ENCODE measurements around the gene STARD7. TPM values are rescaled to one million over a fixed set of nuclear protein-coding genes. Genes with fewer than 3 reads are reported as not detected.

STARD7 gene
- total RNA-seq, 6 experiments from 2014 or later = 52.8 to 83.9 (median 65.4) TPM

GRCh38 chr2:96169868-96170507 lies 38.6 kb downstream of the STARD7 start:
- TF ChIP-seq, protein P1, sequence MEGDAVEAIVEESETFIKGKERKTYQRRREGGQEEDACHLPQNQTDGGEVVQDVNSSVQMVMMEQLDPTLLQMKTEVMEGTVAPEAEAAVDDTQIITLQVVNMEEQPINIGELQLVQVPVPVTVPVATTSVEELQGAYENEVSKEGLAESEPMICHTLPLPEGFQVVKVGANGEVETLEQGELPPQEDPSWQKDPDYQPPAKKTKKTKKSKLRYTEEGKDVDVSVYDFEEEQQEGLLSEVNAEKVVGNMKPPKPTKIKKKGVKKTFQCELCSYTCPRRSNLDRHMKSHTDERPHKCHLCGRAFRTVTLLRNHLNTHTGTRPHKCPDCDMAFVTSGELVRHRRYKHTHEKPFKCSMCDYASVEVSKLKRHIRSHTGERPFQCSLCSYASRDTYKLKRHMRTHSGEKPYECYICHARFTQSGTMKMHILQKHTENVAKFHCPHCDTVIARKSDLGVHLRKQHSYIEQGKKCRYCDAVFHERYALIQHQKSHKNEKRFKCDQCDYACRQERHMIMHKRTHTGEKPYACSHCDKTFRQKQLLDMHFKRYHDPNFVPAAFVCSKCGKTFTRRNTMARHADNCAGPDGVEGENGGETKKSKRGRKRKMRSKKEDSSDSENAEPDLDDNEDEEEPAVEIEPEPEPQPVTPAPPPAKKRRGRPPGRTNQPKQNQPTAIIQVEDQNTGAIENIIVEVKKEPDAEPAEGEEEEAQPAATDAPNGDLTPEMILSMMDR (IDR thresholded peaks at IDR 0.05) = no peak
- no peak for TF ChIP-seq POLR2A (IDR thresholded peaks at IDR 0.05)
- no peak for DNase-seq
- WGBS (ENCODE audit: insufficient coverage, low coverage, low lambda C conversion rate, missing lambda C conversion rate) = 57% methylated on average over 2 of the region's 2 CpGs
- H3K36me3 ChIP-seq = no peaks in the 10 kb centered on the region
- H3K4me3 ChIP-seq = no peak overlapping the region
- no peaks in the 10 kb centered on the region for H3K27me3 ChIP-seq
- H3K4me1 ChIP-seq = no peaks in the 10 kb centered on the region
- intact Hi-C loops (cut with DNase I) = no loop called here
- no peaks in the 10 kb centered on the region for H3K9me3 ChIP-seq
- ATAC-seq = no peak
- H3K27ac ChIP-seq = no peak overlapping the region

DNA sequence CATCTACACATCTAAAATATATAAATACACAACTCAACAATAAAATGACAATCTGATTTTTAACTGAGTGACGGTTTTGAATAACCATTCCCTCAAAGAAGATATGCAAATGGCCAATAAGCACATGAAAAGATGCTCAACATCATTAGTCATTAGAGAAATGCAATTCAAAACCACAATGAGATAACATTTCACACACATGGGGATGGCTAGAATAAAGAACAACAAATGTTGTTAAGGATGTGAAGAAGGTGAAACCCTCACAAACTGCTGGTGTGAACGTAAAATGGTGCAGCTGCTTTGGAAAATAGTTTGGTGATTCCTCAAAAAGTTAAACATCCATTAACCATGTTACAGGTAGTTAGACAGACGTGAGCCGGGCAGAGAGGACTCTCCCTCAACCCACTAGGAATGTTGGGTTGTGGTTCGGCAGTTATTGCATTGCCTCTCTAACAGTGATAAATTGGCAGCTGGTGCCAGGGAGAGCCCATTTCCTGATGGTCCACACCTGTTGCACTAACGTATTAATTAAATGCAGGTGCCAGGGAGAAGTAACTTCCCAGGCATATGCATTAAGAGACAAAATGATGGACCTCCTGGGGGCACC lies 41.1 kb downstream of the STARD7 start:
- intact Hi-C loops (cut with DNase I) = no loop called here
- H3K4me3 ChIP-seq = no peak overlapping the region
- ATAC-seq = no peak
- no peaks in the 10 kb centered on the region for H3K4me1 ChIP-seq
- no peak for DNase-seq
- no peaks in the 10 kb centered on the region for H3K9me3 ChIP-seq
- H3K27me3 ChIP-seq = no peaks in the 10 kb centered on the region
- H3K36me3 ChIP-seq = no peaks in the 10 kb centered on the region
- no peak for TF ChIP-seq POLR2A (IDR thresholded peaks at IDR 0.05)
- TF ChIP-seq, protein P1 (IDR thresholded peaks at IDR 0.05) = no peak
- 60% methylated on average over 5 of the region's 6 CpGs for WGBS (ENCODE audit: insufficient coverage, low coverage, low lambda C conversion rate, missing lambda C conversion rate)
- H3K27ac ChIP-seq = no peak overlapping the region

- no peaks in the 10 kb centered on the region for H3K9me3 ChIP-seq
- ATAC-seq (peak; percentile 31 to 61 (median 50)), DNase-seq (no peak)
- H3K36me3 ChIP-seq = no peaks in the 10 kb centered on the region
- no peak overlapping the region for H3K27ac ChIP-seq
- H3K27me3 ChIP-seq = no peaks in the 10 kb centered on the region
- WGBS (ENCODE audit: insufficient coverage, low coverage, low lambda C conversion rate, missing lambda C conversion rate) = 95% methylated on average over 3 of the region's 18 CpGs
- intact Hi-C loops (cut with DNase I) = no loop called here
- no peak overlapping the region for H3K4me3 ChIP-seq
- no peaks in the 10 kb centered on the region for H3K4me1 ChIP-seq
- TF ChIP-seq POLR2A (IDR thresholded peaks at IDR 0.05) = no peak
- TF ChIP-seq, protein P1 (IDR thresholded peaks at IDR 0.05) = no peak
Measured at GRCh38 chr2:96164459-96165184, 44.0 kb downstream of the STARD7 start.

DNA sequence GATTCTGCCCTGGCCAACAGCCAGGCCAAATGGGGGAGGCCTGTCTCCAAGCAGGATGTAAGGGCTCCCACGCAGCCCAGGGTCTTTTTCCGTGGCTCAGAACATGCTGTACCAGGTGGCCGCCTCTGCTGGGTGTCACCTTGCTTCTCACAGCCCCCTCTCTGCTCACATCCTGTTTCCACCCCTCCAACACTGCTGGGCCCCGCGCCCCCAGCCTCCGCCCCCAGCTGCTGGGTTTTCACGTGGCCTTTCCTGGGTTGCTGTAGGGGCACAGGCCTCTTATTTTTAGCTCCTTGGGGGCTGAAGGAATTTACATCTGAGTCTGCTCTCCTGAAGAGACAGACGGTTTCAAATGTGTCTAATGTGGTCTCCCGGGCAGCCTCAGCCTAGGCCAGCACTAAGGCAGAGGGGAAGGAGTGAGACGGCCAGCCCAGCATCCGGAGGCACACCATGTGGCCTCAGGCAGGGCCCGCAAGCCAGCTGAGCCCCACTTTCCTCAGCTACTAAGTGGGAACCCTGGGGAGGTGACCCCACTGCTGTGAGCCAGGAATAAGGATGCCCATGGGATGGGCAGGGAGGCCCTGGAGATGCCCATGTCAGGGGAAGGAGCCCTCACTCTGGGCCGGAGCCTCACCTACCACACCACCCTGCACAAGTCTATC lies 44.7 kb downstream of the STARD7 start:
- 58% methylated on average over 8 of the region's 13 CpGs for WGBS (ENCODE audit: insufficient coverage, low coverage, low lambda C conversion rate, missing lambda C conversion rate)
- no peak overlapping the region for H3K27ac ChIP-seq
- intact Hi-C loops (cut with DNase I) = no loop called here
- TF ChIP-seq POLR2A (IDR thresholded peaks at IDR 0.05) = no peak
- TF ChIP-seq, protein P1 (IDR thresholded peaks at IDR 0.05) = no peak
- H3K36me3 ChIP-seq = no peaks in the 10 kb centered on the region
- no peak overlapping the region for H3K4me3 ChIP-seq
- ATAC-seq (peak; percentile 25 to 60 (median 50)), DNase-seq (no peak)
- H3K4me1 ChIP-seq = no peaks in the 10 kb centered on the region
- H3K9me3 ChIP-seq = no peaks in the 10 kb centered on the region
- no peaks in the 10 kb centered on the region for H3K27me3 ChIP-seq

Measured in right lobe of liver (tissue), 6 donors.